HG03135 (cell line): ENCODE measurements around the gene RIN2.
"Not testable (repeated sequence)": the region's sequence is repeated elsewhere in the genome, so short reads cannot be mapped to it uniquely, and the experiment has no call there.

Experiments used
- ATAC-seq: cut with Tn5 transposase; IDR thresholded peaks from one replicate; pipeline ENCODE4 v1.9.1; 2021; ENCODE audit warnings: mild to moderate bottlenecking, moderate library complexity; ENCODE audit not compliant: unreplicated experiment

The RIN2 gene

GRCh38 chr20:19785173-19785982 is 27.3 kb downstream of the RIN2 start:
- no peak for ATAC-seq

DNA sequence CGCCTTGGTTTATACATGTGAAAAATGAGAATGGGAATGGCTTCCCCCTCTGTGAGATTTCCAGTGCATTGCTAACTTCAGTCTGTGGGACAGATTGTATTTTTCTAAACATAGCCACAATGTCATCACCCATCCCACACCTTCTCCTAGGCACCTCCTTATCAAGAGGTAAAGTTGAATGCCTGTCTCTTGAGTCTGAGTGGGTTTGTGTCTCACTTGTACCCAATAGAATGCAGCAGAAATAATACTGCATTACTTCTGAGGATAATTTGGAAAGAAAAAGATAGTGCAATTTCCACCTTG is 27.9 kb downstream of the RIN2 start:
- ATAC-seq: no peak

GRCh38 chr20:19786311-19786710 is 28.3 kb downstream of the RIN2 start:
- no peak for ATAC-seq

DNA sequence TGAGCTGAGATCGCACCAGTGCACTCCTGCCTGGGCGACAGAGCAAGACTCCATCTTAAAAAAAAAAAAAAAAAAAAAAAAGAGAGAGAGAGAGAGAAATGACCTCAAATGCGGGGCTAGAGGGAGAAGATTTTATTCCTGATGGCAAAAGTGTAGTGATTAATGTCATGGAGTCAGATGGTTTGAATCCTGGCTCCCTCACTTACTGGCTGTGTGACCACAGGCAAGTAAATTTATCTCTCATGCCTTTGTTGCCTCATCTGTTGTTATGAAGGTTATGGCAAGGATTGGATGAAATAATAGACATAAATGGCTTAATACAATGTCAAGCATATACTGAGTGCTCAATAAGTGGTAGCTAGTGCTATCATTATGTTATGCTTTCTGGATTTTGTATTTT is 29.3 kb downstream of the RIN2 start:
- no peak for ATAC-seq

- ATAC-seq: no peak
Observed at GRCh38 chr20:19789009-19789408, 31.0 kb downstream of the RIN2 start.

DNA sequence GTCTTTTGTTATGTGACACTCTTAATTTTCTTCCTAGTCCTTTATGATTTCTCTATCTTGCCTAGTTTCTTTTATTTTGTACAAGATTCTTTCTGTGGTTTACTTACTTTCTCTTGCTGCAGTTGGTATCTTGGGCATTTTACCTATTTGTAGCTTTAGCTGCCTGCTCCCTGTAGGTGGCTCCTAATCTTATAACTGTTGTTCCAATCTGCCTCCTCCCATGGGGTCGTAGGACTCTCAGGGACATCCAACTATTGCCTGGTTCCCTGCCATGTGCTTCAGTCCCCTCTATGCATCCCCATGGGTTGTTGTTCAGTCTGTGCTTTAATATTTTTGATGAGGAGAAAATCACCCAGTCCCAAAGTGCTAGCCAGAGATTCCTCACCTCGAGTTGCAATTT is 31.4 kb downstream of the RIN2 start:
- ATAC-seq: no peak

GRCh38 chr20:19791887-19792286 is 33.8 kb downstream of the RIN2 start:
- no peak for ATAC-seq

- ATAC-seq: no peak
Observed at GRCh38 chr20:19793716-19794115, 35.7 kb downstream of the RIN2 start.

DNA sequence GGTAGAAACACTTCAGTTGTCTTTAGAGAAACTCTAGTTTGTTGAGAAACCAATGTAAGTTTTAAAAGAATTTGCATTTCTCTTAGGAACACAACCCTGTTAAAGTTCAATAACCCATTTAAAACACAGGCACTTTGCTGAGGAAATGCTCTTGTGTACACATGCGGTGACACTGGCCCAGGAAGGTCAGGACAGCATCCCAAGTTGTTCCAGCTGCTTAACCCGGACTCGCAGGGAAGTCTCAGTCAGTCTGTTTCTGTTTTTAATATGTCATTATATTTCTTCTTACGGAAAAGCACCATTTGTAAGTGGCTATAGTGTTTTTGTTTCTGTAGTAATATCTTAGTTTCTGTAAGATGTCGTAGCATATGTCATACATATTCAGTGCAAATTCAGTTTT is 36.9 kb downstream of the RIN2 start:
- ATAC-seq: no peak

DNA sequence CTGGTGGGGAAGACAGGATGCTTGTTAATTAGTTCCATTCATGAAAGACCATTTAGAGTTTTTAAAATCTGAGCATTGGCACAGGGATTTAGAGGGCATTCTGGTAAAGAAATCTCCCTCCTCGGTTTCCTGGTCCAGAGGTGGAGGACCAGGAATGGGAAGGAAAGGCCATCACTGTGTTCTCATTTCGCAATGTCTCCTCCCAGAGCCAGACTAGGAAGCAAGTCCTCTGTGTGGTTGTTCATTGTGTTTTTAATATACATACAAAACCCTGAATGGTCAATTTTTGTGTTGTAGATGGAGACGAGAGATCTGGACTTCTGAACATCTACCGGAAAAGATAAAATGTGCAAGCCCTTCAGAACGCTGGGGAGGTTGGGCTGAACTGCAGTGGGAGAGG is 41.3 kb downstream of the RIN2 start:
- ATAC-seq: no peak

- no peak for ATAC-seq
Observed at GRCh38 chr20:19802099-19802491, 44.0 kb downstream of the RIN2 start.

DNA sequence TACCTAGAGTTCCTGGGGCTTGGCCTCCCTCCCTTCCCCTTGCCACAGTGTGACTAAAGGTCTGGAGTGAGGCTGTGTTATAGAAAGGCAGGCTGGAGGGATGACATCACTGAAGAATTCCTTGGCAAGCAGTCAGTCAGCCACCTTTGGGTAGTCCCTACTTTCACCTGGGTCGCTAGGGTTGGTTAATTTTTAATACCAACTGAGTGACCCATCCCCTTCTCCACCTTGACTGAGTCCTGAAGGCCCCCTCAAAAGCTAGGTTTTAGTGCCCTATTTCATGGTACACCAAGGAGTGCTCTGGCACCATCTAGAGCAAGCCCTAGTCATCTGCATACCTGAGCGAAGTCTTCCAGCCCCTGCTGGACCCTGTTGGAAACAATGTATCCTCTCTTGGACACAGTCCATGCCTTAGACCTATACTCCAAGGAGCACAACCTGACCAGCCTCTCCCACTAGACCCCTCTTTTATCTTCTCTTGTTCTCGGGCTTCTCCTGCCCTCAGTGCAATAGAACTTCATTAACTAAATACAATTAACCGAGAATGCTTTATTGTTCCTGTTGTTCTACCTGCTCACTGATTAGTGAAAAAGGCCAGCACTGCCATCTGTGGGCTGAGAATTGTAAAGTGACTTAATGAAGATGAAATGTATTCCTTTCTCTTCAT is 44.6 kb downstream of the RIN2 start:
- ATAC-seq: no peak

DNA sequence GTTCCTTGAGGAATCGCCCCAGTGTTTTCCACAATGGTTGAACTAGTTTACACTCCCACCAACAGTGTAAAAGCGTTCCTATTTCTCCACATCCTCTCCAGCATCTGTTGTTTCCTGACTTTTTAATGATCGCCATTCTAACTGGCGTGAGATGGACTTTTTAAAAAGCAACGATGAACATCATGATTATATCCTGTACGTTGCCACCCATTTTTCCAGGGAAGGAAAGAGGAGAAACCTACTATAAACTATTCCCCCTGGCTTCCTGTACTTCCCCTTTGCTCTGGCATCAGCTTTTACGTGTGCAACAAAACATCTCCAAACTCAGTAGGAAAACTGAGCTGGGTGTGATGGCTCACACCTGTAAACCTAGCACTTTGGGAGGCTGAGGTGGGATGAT is 48.2 kb downstream of the RIN2 start:
- not testable (repeated sequence) for ATAC-seq

DNA sequence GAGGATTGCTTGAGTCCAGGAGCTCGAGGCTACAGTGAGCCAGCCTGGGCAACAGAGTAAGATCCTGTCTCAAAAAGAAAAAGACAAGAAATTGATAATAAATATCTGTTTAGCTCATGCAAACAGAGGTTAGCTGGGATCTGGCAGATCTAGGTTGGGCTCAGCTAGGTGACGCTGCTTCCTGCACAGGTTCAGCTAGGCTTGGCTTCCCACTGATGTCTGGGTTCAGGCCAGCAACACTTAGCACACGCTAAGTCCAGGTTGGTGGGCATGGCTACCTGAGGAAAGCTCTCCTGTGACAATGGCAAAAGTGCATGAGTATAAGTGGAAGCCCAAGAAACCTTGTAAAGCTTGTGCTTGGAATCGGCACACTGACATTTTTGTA is 48.7 kb downstream of the RIN2 start:
- ATAC-seq: no peak

- ATAC-seq: no peak
Observed at GRCh38 chr20:19807191-19807945, 49.3 kb downstream of the RIN2 start.
